IMR-90 (cell line): ENCODE results near the gene SOCS6. TPM values are rescaled to one million over a fixed set of nuclear protein-coding genes. Genes with fewer than 3 reads are reported as not detected.

Source experiments
- ATAC-seq: fragments of 200-7000 bp; cut with Tn5 transposase; 2 replicates; pipeline ENCODE4 v1.9.1; 2020; ENCODE audit warnings: low read depth, mild to moderate bottlenecking, moderate library complexity
- BruUV-seq: library from RNA; stranded (reverse); fragments of 400-500 nt; replicated peaks from 2 replicates; lab custom pipeline; 2021; lab: Mats Ljungman, UMichigan
- CTCF ChIA-PET: fragments of 300-600 bp; formaldehyde crosslinking; extraction: SDS; loops from one replicate; lab custom pipeline; 2021; ENCODE audit warnings: antibody characterized with exemption; lab: Yijun Ruan, JAX
- POLR2A ChIA-PET: fragments of 300-600 bp; sonication (Branson Sonifier 250); formaldehyde crosslinking; loops from one replicate; lab custom pipeline; 2022; ENCODE audit warnings: antibody characterized with exemption; ENCODE audit not compliant: unreplicated experiment; lab: Charles Lee
- DNase-seq: peaks from one replicate; pipeline ENCODE4 v3.0.0; 2013
- H2AFZ ChIP-seq: replicated peaks from 2 replicates; pipeline ENCODE3; 2013; ENCODE audit warnings: low read length, mild to moderate bottlenecking; ENCODE audit not compliant: poor library complexity
- H2AK5ac ChIP-seq: 2 replicates; pipeline ENCODE4 v1.6.1; 2013; ENCODE audit warnings: low read depth, low read length, inconsistent platforms
- H2AK9ac ChIP-seq: replicated peaks from 2 replicates; pipeline ENCODE3; 2013; ENCODE audit warnings: mild to moderate bottlenecking, low read depth, low read length, moderate library complexity; ENCODE audit not compliant: poor library complexity
- H2BK120ac ChIP-seq: 2 replicates; pipeline ENCODE4 v1.6.1; 2013; ENCODE audit warnings: low read depth, low read length, inconsistent platforms
- H2BK15ac ChIP-seq: 3 replicates; pipeline ENCODE4 v1.6.1; 2013; ENCODE audit warnings: low read depth, low read length, inconsistent platforms
- H2BK20ac ChIP-seq: 2 replicates; pipeline ENCODE4 v1.6.1; 2013; ENCODE audit warnings: low read depth, mild to moderate bottlenecking, inconsistent platforms, low read length, moderate library complexity
- H2BK5ac ChIP-seq: 2 replicates; pipeline ENCODE4 v1.6.1; 2013; ENCODE audit warnings: mild to moderate bottlenecking, low read depth, low read length, inconsistent platforms; ENCODE audit not compliant: poor library complexity, severe bottlenecking
- H3K14ac ChIP-seq: replicated peaks from 2 replicates; pipeline ENCODE4 v1.6.1; 2013; ENCODE audit warnings: low read depth, low read length, inconsistent platforms
- H3K18ac ChIP-seq: 2 replicates; pipeline ENCODE4 v1.6.1; 2013; ENCODE audit warnings: low read depth, low read length, control low read depth
- H3K23ac ChIP-seq: 2 replicates; pipeline ENCODE4 v1.6.1; 2013; ENCODE audit warnings: low read depth, low read length, inconsistent platforms
- H3K27ac ChIP-seq: 2 replicates; pipeline ENCODE4 v1.5.1; 2013; ENCODE audit warnings: mild to moderate bottlenecking, control low read depth, low read length; ENCODE audit not compliant: insufficient read depth
- H3K27me3 ChIP-seq: 2 replicates; pipeline ENCODE4 v1.6.1; 2013; ENCODE audit warnings: low read length; ENCODE audit not compliant: control insufficient read depth, insufficient read depth
- H3K36me3 ChIP-seq: 2 replicates; pipeline ENCODE4 v1.6.1; 2013; ENCODE audit warnings: low read length, mixed read lengths; ENCODE audit not compliant: control insufficient read depth, insufficient read depth
- H3K4ac ChIP-seq: 2 replicates; pipeline ENCODE4 v1.6.1; 2013; ENCODE audit warnings: low read depth, low read length, inconsistent platforms
- H3K4me1 ChIP-seq: 2 replicates; pipeline ENCODE4 v1.6.1; 2013; ENCODE audit warnings: low read length, mixed read lengths; ENCODE audit not compliant: control insufficient read depth, insufficient read depth
- H3K4me2 ChIP-seq: 2 replicates; pipeline ENCODE4 v1.6.1; 2013; ENCODE audit warnings: low read depth, mild to moderate bottlenecking, control low read depth, low read length, moderate library complexity
- H3K4me3 ChIP-seq: 2 replicates; pipeline ENCODE4 v1.5.1; 2013; ENCODE audit warnings: low read depth, mild to moderate bottlenecking, control low read depth, low read length, moderate library complexity; ENCODE audit not compliant: insufficient read depth
- H3K56ac ChIP-seq: 2 replicates; pipeline ENCODE4 v1.6.1; 2013; ENCODE audit warnings: low read length, inconsistent platforms; ENCODE audit not compliant: insufficient read depth; ENCODE audit errors: extremely low read depth
- H3K79me1 ChIP-seq, 2 experiments: 2 replicates each; pipeline ENCODE4 v1.6.1; 2013; ENCODE audit warnings: low read length in 2 of 2, inconsistent platforms in 1 of 2, low read depth in 1 of 2
- H3K9ac ChIP-seq: 2 replicates; pipeline ENCODE4 v1.6.1; 2013; ENCODE audit warnings: low read depth, low read length, control low read depth
- H3K9me1 ChIP-seq: 2 replicates; pipeline ENCODE4 v1.6.1; 2013; ENCODE audit warnings: low read length, inconsistent platforms; ENCODE audit not compliant: insufficient read depth
- H3K9me3 ChIP-seq: 2 replicates; pipeline ENCODE4 v1.6.1; 2013; ENCODE audit warnings: low read length; ENCODE audit not compliant: control insufficient read depth, insufficient read depth
- H4K20me1 ChIP-seq: 2 replicates; pipeline ENCODE4 v1.6.1; 2013; ENCODE audit warnings: low read length, inconsistent platforms; ENCODE audit not compliant: insufficient read depth
- H4K5ac ChIP-seq: 2 replicates; pipeline ENCODE4 v1.6.1; 2013; ENCODE audit warnings: mild to moderate bottlenecking, low read depth, low read length, control low read depth
- H4K8ac ChIP-seq, 2 experiments: 2 replicates each; pipeline ENCODE4 v1.6.1; 2013; ENCODE audit warnings: low read depth in 2 of 2, low read length in 2 of 2, control low read depth in 1 of 2, inconsistent platforms in 1 of 2
- H4K91ac ChIP-seq: 2 replicates; pipeline ENCODE4 v1.6.1; 2013; ENCODE audit warnings: low read depth, low read length, inconsistent platforms; ENCODE audit not compliant: insufficient read depth
- WGBS, 2 experiments: methylation state at CpG; one replicate each; pipeline versions ENCODE4 v1.1.5 to v1.1.7; 2013; ENCODE audit warnings: missing lambda C conversion rate in 2 of 2; ENCODE audit not compliant: insufficient read length in 1 of 2; ENCODE audit errors: extremely low coverage in 2 of 2; 5-methylcytosine and 5-hydroxymethylcytosine counted together
- dilution Hi-C: fragments of 300-500 bp; cut with HindIII; formaldehyde crosslinking; loops from one replicate; pipeline ENCODE4 v1.14.3; 2018; ENCODE audit warnings: low sequenced_read_pairs; ENCODE audit not compliant: unreplicated experiment
- in situ Hi-C: fragments of 300-500 bp; cut with MboI; formaldehyde crosslinking; loops from 3 replicates; pipeline ENCODE4 v1.14.3; 2019; ENCODE audit warnings: low sequenced_read_pairs, inconsistent platforms, mixed read lengths
- intact Hi-C: fragments of 100-400 bp; cut with micrococcal nuclease; formaldehyde crosslinking; loops from 2 replicates; pipeline ENCODE4 v1.10.0; 2022
- polyA plus RNA-seq, 3 experiments: library from polyadenylated mRNA; depleted of rRNA; stranded (reverse); fragments of >200 nt; gene quantifications; 2 replicates each; pipeline ENCODE4 v1.2.3, GENCODE V29; 2012; ENCODE audit warnings: low replicate concordance in 1 of 3
- total RNA-seq: library from RNA; depleted of rRNA; stranded (reverse); fragments of >200 nt; gene quantifications from 2 replicates; pipeline ENCODE4 v1.2.3, GENCODE V29; 2012
- TF ChIP-seq, protein P1 (sequence below): fragments of 150-350 bp; IDR thresholded peaks from 2 replicates; pipeline ENCODE4 v1.6.1; 2016; ENCODE audit warnings: low read depth, mild to moderate bottlenecking, low read length, moderate library complexity, borderline replicate concordance

The SOCS6 gene
- total and polyA plus RNA-seq, 2 of the 4 experiments (the other 2 are of a cell fraction): 21.3 to 57.4 TPM

DNA sequence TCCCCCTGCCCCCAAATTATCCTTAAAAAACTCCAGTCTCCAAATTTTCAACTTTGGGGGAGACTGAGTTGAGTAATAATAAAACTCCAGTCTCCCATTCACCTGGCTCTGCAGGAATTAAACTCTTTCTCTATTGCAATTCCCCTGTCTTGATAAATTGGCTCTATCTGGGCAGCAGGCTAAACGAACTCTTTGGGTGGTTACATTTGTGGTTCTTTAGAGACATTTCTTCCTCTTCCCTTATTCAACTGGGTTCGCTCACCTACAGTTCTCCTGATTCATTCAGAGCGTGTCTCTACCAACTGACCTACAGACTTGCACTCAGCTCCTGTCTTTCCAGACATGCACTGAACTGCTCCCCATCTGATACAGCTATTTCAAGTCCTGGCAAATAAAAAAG, 17.1 kb upstream of the SOCS6 start:
- Histone ChIP-seq H2BK15ac (no peak overlapping the region), H3K4me1 (no peaks in the 10 kb centered on the region), H3K14ac (no peak overlapping the region), H3K9ac (no peak overlapping the region), H3K23ac (no peak overlapping the region), H2AK9ac (no peak overlapping the region), H4K5ac (no peak overlapping the region), H3K4me3 (no peak overlapping the region), H2BK5ac (no peak overlapping the region), H4K91ac (no peak overlapping the region), H3K9me3 (peaks cover 17% of the 10 kb centered on the region), H2BK20ac (no peak overlapping the region), H3K4me2 (no peak overlapping the region), H3K4ac (no peak overlapping the region), H4K20me1 (no peaks in the 10 kb centered on the region), H3K9me1 (no peaks in the 10 kb centered on the region), H3K56ac (no peak overlapping the region), H3K18ac (no peak overlapping the region), H2AFZ (no peak overlapping the region), H3K27me3 (no peaks in the 10 kb centered on the region), H4K8ac (no peak overlapping the region), H3K36me3 (no peaks in the 10 kb centered on the region), H3K79me1 (no peaks in the 10 kb centered on the region), H2AK5ac (no peak overlapping the region), H3K27ac (no peak overlapping the region), H2BK120ac (no peak overlapping the region)
- TF ChIP-seq, protein P1, sequence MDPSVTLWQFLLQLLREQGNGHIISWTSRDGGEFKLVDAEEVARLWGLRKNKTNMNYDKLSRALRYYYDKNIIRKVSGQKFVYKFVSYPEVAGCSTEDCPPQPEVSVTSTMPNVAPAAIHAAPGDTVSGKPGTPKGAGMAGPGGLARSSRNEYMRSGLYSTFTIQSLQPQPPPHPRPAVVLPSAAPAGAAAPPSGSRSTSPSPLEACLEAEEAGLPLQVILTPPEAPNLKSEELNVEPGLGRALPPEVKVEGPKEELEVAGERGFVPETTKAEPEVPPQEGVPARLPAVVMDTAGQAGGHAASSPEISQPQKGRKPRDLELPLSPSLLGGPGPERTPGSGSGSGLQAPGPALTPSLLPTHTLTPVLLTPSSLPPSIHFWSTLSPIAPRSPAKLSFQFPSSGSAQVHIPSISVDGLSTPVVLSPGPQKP: no peak
- no TSS peak for BruUV-seq
- dilution Hi-C loops: no loop called here
- 92% methylated on average over 2 of the region's 3 CpGs; no CpG with 5 or more reads in 1 of the 2 experiments for WGBS, 2 experiments
- intact Hi-C loops: loop anchor here (5.0 kb wide), 1 partner anchor 44 kb away; no protein-coding TSS in a partner anchor
- ATAC-seq: no peak
- in situ Hi-C loops: no loop called here
- POLR2A ChIA-PET: no interaction called here
- CTCF ChIA-PET: no interaction called here
- DNase-seq: no peak
